ENCODE data around the gene NKX2-2.

DNA sequence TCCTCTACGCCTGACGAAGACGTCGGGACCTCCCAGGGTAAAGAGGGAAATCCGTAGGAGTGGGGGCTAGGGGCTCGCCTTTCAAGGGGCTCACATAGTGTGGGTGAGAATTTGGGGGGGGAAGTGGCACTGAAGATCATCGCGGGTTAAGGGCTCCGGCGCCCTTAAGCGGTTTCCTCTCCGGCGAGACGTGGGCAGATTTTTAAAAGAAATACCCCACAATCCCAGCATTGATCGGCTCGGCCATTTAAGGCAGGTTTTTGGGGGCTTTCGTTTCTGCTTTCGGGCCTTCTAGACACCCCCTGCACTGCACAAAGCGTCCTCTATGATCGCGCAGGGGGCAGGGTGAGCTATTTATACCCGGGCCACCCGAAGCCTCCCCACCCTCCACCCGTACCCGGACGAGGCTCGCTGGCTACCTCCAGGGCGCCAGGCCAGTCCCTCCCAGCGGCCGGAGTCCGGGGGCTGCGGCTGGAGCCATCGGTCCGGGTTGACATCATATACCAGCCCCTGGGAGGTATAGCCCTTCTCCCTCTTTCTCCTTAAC is 1.2 kb downstream of the NKX2-2 start:
- no peak for TF ChIP-seq EZH2 (IDR thresholded peaks at IDR 0.05; ENCODE audit: borderline replicate concordance, low read depth, low read length, severe bottlenecking)
- TF ChIP-seq, protein P1, sequence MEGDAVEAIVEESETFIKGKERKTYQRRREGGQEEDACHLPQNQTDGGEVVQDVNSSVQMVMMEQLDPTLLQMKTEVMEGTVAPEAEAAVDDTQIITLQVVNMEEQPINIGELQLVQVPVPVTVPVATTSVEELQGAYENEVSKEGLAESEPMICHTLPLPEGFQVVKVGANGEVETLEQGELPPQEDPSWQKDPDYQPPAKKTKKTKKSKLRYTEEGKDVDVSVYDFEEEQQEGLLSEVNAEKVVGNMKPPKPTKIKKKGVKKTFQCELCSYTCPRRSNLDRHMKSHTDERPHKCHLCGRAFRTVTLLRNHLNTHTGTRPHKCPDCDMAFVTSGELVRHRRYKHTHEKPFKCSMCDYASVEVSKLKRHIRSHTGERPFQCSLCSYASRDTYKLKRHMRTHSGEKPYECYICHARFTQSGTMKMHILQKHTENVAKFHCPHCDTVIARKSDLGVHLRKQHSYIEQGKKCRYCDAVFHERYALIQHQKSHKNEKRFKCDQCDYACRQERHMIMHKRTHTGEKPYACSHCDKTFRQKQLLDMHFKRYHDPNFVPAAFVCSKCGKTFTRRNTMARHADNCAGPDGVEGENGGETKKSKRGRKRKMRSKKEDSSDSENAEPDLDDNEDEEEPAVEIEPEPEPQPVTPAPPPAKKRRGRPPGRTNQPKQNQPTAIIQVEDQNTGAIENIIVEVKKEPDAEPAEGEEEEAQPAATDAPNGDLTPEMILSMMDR (IDR thresholded peaks at IDR 0.05; ENCODE audit: borderline replicate concordance, extremely low read depth, low read length, poor library complexity, severe bottlenecking) = no peak

Data from DND-41 (cell line).